A549 (cell line): ENCODE results near the gene KHNYN. TPM values are rescaled to one million over a fixed set of nuclear protein-coding genes. Genes with fewer than 3 reads are reported as not detected.

ENCODE experiments used
- ATAC-seq, 2 experiments: fragments of 200-7000 bp in 1 of 2; fragments of >200 bp in 1 of 2; cut with Nextera tagmentation in 1 of 2; cut with Tn5 transposase in 1 of 2; 3 replicates each; pipeline versions ENCODE4 v1.8.0 to v1.9.1; 2018 to 2020; ENCODE audit warnings: mild to moderate bottlenecking in 1 of 2, moderate library complexity in 1 of 2
- CTCF ChIA-PET: fragments of 300-600 bp; sonication (Branson Sonifier 250); formaldehyde crosslinking; extraction: SDS; loops from one replicate; lab custom pipeline; 2021; ENCODE audit warnings: antibody characterized with exemption, inconsistent platforms; lab: Yijun Ruan, JAX
- POLR2A ChIA-PET: fragments of 350-600 bp; formaldehyde crosslinking; extraction: SDS; loops from one replicate; lab custom pipeline; 2021; ENCODE audit warnings: antibody characterized with exemption, inconsistent platforms; lab: Yijun Ruan, JAX
- DNase-seq, 2 experiments: peaks; one replicate each; pipeline versions ENCODE4 v3.0.0 to v3.0.0-alpha.2; 2011 to 2016; ENCODE audit warnings: low read depth in 1 of 2, low spot score in 1 of 2
- FAIRE-seq: peaks from 2 replicates; lab custom pipeline; 2011; peaks lifted over from hg19 to GRCh38; lab: Jason Lieb, UNC
- H3K27ac ChIP-seq, 2 experiments: fragments of >200 bp; sonication (Bioruptor Twin); formaldehyde crosslinking; 3 replicates each; pipeline ENCODE4 v1.5.1; 2016 to 2017
- H3K4me1 ChIP-seq: fragments of >200 bp; sonication (Bioruptor Twin); formaldehyde crosslinking; 3 replicates; pipeline ENCODE4 v1.6.1; 2016
- H3K4me2 ChIP-seq: fragments of >200 bp; sonication (Bioruptor Twin); formaldehyde crosslinking; 3 replicates; pipeline ENCODE4 v1.6.1; 2016
- H3K4me3 ChIP-seq: fragments of >200 bp; sonication (Bioruptor Twin); formaldehyde crosslinking; 3 replicates; pipeline ENCODE4 v1.5.1; 2016
- H3K9me3 ChIP-seq: fragments of >200 bp; sonication (Bioruptor Twin); formaldehyde crosslinking; 3 replicates; pipeline ENCODE4 v1.6.1; 2016
- BHLHE40 ChIP-seq: IDR thresholded peaks from 2 replicates; pipeline ENCODE4 v1.6.1; 2012; ENCODE audit warnings: low read depth, low read length, inconsistent platforms
- CBX8 ChIP-seq: fragments of 200-600 bp; sonication (generic); IDR thresholded peaks from 2 replicates; pipeline ENCODE4 v1.6.1; 2016
- CHD4 ChIP-seq: fragments of 200-600 bp; sonication (generic); IDR thresholded peaks from 2 replicates; pipeline ENCODE4 v1.6.1; 2016; ENCODE audit warnings: antibody characterized with exemption, mild to moderate bottlenecking, borderline replicate concordance
- ESRRA ChIP-seq: fragments of 150-350 bp; IDR thresholded peaks from 2 replicates; pipeline ENCODE4 v1.6.1; 2014; ENCODE audit warnings: mild to moderate bottlenecking, low read length, borderline replicate concordance
- FOSB ChIP-seq: fragments of 250-450 bp; sonication (Bioruptor Pico); IDR thresholded peaks from 2 replicates; pipeline ENCODE4 v1.5.0; 2020; ENCODE audit warnings: mild to moderate bottlenecking, moderate library complexity
- FOSL2 ChIP-seq, 2 experiments: fragments of 450-650 bp in 1 of 2; fragments of >200 bp in 1 of 2; sonication (Bioruptor Twin) in 1 of 2; formaldehyde crosslinking; IDR thresholded peaks; 2 replicates each; pipeline versions ENCODE4 v1.5.0 to v1.6.1; 2016 to 2020; ENCODE audit warnings: mild to moderate bottlenecking in 1 of 2, moderate library complexity in 1 of 2
- FOXS1 ChIP-seq: fragments of 250-450 bp; sonication (Bioruptor Pico); IDR thresholded peaks from 2 replicates; pipeline ENCODE4 v1.5.0; 2020; ENCODE audit warnings: mild to moderate bottlenecking, moderate library complexity
- HMGXB4 ChIP-seq: fragments of 250-450 bp; sonication (Bioruptor Pico); IDR thresholded peaks from 2 replicates; pipeline ENCODE4 v1.5.0; 2021; ENCODE audit warnings: mild to moderate bottlenecking, moderate library complexity, borderline replicate concordance
- HOXB13 ChIP-seq: fragments of 250-450 bp; sonication (Bioruptor Pico); IDR thresholded peaks from 2 replicates; pipeline ENCODE4 v1.5.0; 2020; ENCODE audit warnings: low read depth, mild to moderate bottlenecking, moderate library complexity
- JUN ChIP-seq, 2 experiments: fragments of >200 bp; sonication (Bioruptor Twin); formaldehyde crosslinking; IDR thresholded peaks; 2 replicates in 1 of 2; 3 replicates in 1 of 2; pipeline ENCODE4 v1.6.1; 2016 to 2017
- KDM1A ChIP-seq: fragments of 200-600 bp; sonication (generic); IDR thresholded peaks from 2 replicates; pipeline ENCODE4 v1.6.1; 2016; ENCODE audit warnings: low read depth, mild to moderate bottlenecking
- MAFK ChIP-seq: fragments of 450-650 bp; IDR thresholded peaks from 2 replicates; pipeline ENCODE4 v1.6.1; 2014; ENCODE audit not compliant: partially characterized antibody
- NR3C1 ChIP-seq: fragments of >200 bp; sonication (Bioruptor Twin); formaldehyde crosslinking; IDR thresholded peaks from 3 replicates; pipeline ENCODE4 v1.6.1; 2017
- PBX3 ChIP-seq: IDR thresholded peaks from 2 replicates; pipeline ENCODE4 v1.6.1; 2012
- PHF8 ChIP-seq: fragments of 200-600 bp; sonication (generic); IDR thresholded peaks from 2 replicates; pipeline ENCODE4 v1.6.1; 2016; ENCODE audit warnings: low read depth, mild to moderate bottlenecking, antibody characterized with exemption, moderate library complexity, borderline replicate concordance
- POLR2A ChIP-seq: IDR thresholded peaks from 2 replicates; pipeline ENCODE4 v1.6.1; 2012; ENCODE audit warnings: mild to moderate bottlenecking, low read length
- RAD21 ChIP-seq, 2 experiments: fragments of >200 bp in 1 of 2; sonication (Bioruptor Twin) in 1 of 2; formaldehyde crosslinking in 1 of 2; IDR thresholded peaks in 1 of 2; conservative IDR thresholded peaks in 1 of 2; 2 replicates in 1 of 2; 3 replicates in 1 of 2; pipeline ENCODE4 v1.6.1; 2012 to 2018; ENCODE audit warnings: inconsistent platforms in 1 of 2
- RARB ChIP-seq: fragments of 250-450 bp; sonication (Bioruptor Pico); IDR thresholded peaks from 2 replicates; pipeline ENCODE4 v1.8.0; 2021; ENCODE audit warnings: mild to moderate bottlenecking, moderate library complexity
- RCOR1 ChIP-seq: fragments of 150-350 bp; IDR thresholded peaks from 2 replicates; pipeline ENCODE4 v1.6.1; 2014; ENCODE audit warnings: antibody characterized with exemption, low read length, low read depth
- RNF2 ChIP-seq: fragments of 200-600 bp; sonication (generic); IDR thresholded peaks from 2 replicates; pipeline ENCODE4 v1.6.1; 2016; ENCODE audit warnings: low read depth, mild to moderate bottlenecking, antibody characterized with exemption, moderate library complexity, borderline replicate concordance
- TP53 ChIP-seq: fragments of 250-450 bp; sonication (Bioruptor Pico); IDR thresholded peaks from 2 replicates; pipeline ENCODE4 v1.5.0; 2021; ENCODE audit warnings: mild to moderate bottlenecking, moderate library complexity
- ZFP36 ChIP-seq: fragments of 450-650 bp; IDR thresholded peaks from 2 replicates; pipeline ENCODE4 v1.6.1; 2014; ENCODE audit warnings: borderline replicate concordance; ENCODE audit not compliant: partially characterized antibody
- ZNF302 ChIP-seq: fragments of 250-450 bp; sonication (Bioruptor Pico); IDR thresholded peaks from 2 replicates; pipeline ENCODE4 v1.9.0; 2021; ENCODE audit warnings: inconsistent platforms, mild to moderate bottlenecking, moderate library complexity
- WGBS: methylation state at CpG from one replicate; pipeline ENCODE4 v1.1.6; 2017; ENCODE audit errors: missing lambda C conversion rate; 5-methylcytosine and 5-hydroxymethylcytosine counted together
- polyA minus RNA-seq: library from RNA; depleted of rRNA, polyadenylated mRNA; stranded (reverse); fragments of >200 nt; gene quantifications from 2 replicates; pipeline ENCODE4 v1.2.3, GENCODE V29; 2011; rRNA and poly(A)+ RNA removed
- polyA plus RNA-seq, 4 experiments: library from polyadenylated mRNA; depleted of rRNA in 3 of 4; stranded (reverse); fragments of >200 nt; fragmentation: RNase III in 1 of 4; extraction: RNeasy Plus Mini Kit Qiagen cat#74134 plus additional on column Dnase treatment in 1 of 4; gene quantifications; 2 replicates in 3 of 4; 3 replicates in 1 of 4; pipeline ENCODE4 v1.2.3, GENCODE V29; 2011 to 2017
- TF ChIP-seq, protein P1 (sequence below): fragments of >200 bp; sonication (Bioruptor Twin); formaldehyde crosslinking; IDR thresholded peaks from 3 replicates; pipeline ENCODE4 v1.6.1; 2016
- TF ChIP-seq, protein P2 (sequence below): IDR thresholded peaks from 2 replicates; pipeline ENCODE4 v1.6.1; 2012; ENCODE audit warnings: low read depth, borderline replicate concordance
- TF ChIP-seq, protein P3 (sequence below): fragments of >200 bp; sonication (Bioruptor Twin); formaldehyde crosslinking; IDR thresholded peaks from 2 replicates; pipeline ENCODE4 v1.6.1; 2016
- TF ChIP-seq, protein P4 (sequence below): IDR thresholded peaks from 2 replicates; pipeline ENCODE4 v1.6.1; 2012
- TF ChIP-seq, protein P5 (sequence below): fragments of 200-600 bp; sonication (generic); IDR thresholded peaks from 2 replicates; pipeline ENCODE4 v1.6.1; 2016; ENCODE audit warnings: antibody characterized with exemption, mild to moderate bottlenecking, moderate library complexity

KHNYN gene
- polyA plus RNA-seq (2011; rRNA removed) (19.0 and 25.0 TPM in 2 replicates), polyA plus RNA-seq (2017; fragmentation: RNase III; extraction: RNeasy Plus Mini Kit Qiagen cat#74134 plus additional on column Dnase treatment) (23.5 to 26.4 TPM (median 25.2 TPM) in 3 replicates), polyA minus RNA-seq (33.6 and 37.6 TPM in 2 replicates)
- polyA plus RNA-seq (2012; cell fraction: cytosol; rRNA removed), result 9.0 and 12.7 TPM in 2 replicates
- polyA plus RNA-seq (2012; cell fraction: nucleus; rRNA removed), result 23.7 and 26.2 TPM in 2 replicates

- DNase-seq, result peak; percentile 93 to 96
- CTCF ChIA-PET, result interaction anchor here (1.3 to 18.0 kb wide), 4 partner anchors 16 to 110 kb away, joined by 4 to 1142 read pairs (median 143); partner anchors contain the start of genes ADCY4, CIDEB, DHRS1 and LTB4R
- H3K4me1 ChIP-seq, result peaks cover 25% of the 10 kb centered on the region
- WGBS, result 16% methylated on average over 18 of the region's 57 CpGs
- POLR2A ChIA-PET, result interaction anchor here (0.6 to 3.6 kb wide), 31 partner anchors 9 to 1202 kb away, joined by 3 to 66 read pairs (median 5); partner anchors contain the start of genes CIDEB, DHRS1, MDP1 and NOP9
- peak within 1 kb of the TSS; percentile 86 for H3K4me3 ChIP-seq
- ATAC-seq, result peak; percentile 81
- H3K27ac ChIP-seq, result peak within 1 kb of the TSS; percentile 97 to 99
- peak within 1 kb of the TSS; percentile 88 for H3K4me2 ChIP-seq
- FAIRE-seq, result no peak
- H3K9me3 ChIP-seq, result no peaks in the 10 kb centered on the region
- TF ChIP-seq KDM1A, result no peak
- no peak for TF ChIP-seq CHD4
- no peak for TF ChIP-seq RARB (CRISPR knock-in tag)
- TF ChIP-seq ESRRA, result no peak
- TF ChIP-seq, protein P1, sequence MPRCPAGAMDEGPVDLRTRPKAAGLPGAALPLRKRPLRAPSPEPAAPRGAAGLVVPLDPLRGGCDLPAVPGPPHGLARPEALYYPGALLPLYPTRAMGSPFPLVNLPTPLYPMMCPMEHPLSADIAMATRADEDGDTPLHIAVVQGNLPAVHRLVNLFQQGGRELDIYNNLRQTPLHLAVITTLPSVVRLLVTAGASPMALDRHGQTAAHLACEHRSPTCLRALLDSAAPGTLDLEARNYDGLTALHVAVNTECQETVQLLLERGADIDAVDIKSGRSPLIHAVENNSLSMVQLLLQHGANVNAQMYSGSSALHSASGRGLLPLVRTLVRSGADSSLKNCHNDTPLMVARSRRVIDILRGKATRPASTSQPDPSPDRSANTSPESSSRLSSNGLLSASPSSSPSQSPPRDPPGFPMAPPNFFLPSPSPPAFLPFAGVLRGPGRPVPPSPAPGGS, result peak; percentile 90
- no peak for TF ChIP-seq RCOR1
- TF ChIP-seq ZFP36, result no peak
- no peak for TF ChIP-seq RNF2
- TF ChIP-seq HMGXB4 (CRISPR knock-in tag), result no peak
- no peak; the same call in 1 of the 2 replicates for TF ChIP-seq PBX3
- TF ChIP-seq MAFK, result no peak
- peak; percentile 72 for TF ChIP-seq POLR2A
- no peak for TF ChIP-seq FOSL2 (IDR thresholded peaks at IDR 0.05)
- peak; percentile 52 for TF ChIP-seq FOSL2 (CRISPR knock-in tag; IDR thresholded peaks at IDR 0.05)
- TF ChIP-seq, protein P2, sequence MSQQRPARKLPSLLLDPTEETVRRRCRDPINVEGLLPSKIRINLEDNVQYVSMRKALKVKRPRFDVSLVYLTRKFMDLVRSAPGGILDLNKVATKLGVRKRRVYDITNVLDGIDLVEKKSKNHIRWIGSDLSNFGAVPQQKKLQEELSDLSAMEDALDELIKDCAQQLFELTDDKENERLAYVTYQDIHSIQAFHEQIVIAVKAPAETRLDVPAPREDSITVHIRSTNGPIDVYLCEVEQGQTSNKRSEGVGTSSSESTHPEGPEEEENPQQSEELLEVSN, result peak; percentile 67
- TF ChIP-seq CBX8, result no peak
- no peak for TF ChIP-seq BHLHE40
- TF ChIP-seq, protein P3, sequence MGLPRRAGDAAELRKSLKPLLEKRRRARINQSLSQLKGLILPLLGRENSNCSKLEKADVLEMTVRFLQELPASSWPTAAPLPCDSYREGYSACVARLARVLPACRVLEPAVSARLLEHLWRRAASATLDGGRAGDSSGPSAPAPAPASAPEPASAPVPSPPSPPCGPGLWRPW, result no peak
- no peak for TF ChIP-seq NR3C1
- no peak for TF ChIP-seq RAD21 (conservative IDR thresholded peaks at IDR 0.05 in 1 of 2, IDR thresholded peaks at IDR 0.05 in 1 of 2)
- TF ChIP-seq TP53 (CRISPR knock-in tag), result no peak
- TF ChIP-seq, protein P4, sequence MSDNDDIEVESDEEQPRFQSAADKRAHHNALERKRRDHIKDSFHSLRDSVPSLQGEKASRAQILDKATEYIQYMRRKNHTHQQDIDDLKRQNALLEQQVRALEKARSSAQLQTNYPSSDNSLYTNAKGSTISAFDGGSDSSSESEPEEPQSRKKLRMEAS, result peak; percentile 64
- TF ChIP-seq, protein P5, sequence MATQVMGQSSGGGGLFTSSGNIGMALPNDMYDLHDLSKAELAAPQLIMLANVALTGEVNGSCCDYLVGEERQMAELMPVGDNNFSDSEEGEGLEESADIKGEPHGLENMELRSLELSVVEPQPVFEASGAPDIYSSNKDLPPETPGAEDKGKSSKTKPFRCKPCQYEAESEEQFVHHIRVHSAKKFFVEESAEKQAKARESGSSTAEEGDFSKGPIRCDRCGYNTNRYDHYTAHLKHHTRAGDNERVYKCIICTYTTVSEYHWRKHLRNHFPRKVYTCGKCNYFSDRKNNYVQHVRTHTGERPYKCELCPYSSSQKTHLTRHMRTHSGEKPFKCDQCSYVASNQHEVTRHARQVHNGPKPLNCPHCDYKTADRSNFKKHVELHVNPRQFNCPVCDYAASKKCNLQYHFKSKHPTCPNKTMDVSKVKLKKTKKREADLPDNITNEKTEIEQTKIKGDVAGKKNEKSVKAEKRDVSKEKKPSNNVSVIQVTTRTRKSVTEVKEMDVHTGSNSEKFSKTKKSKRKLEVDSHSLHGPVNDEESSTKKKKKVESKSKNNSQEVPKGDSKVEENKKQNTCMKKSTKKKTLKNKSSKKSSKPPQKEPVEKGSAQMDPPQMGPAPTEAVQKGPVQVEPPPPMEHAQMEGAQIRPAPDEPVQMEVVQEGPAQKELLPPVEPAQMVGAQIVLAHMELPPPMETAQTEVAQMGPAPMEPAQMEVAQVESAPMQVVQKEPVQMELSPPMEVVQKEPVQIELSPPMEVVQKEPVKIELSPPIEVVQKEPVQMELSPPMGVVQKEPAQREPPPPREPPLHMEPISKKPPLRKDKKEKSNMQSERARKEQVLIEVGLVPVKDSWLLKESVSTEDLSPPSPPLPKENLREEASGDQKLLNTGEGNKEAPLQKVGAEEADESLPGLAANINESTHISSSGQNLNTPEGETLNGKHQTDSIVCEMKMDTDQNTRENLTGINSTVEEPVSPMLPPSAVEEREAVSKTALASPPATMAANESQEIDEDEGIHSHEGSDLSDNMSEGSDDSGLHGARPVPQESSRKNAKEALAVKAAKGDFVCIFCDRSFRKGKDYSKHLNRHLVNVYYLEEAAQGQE, result no peak
- peak; percentile 90 to 94; a peak in 4 of 5 replicates for TF ChIP-seq JUN (IDR thresholded peaks at IDR 0.05)
- no peak for TF ChIP-seq FOSB
- TF ChIP-seq HOXB13 (CRISPR knock-in tag), result peak; percentile 48; the same call in 1 of the 2 replicates
- no peak for TF ChIP-seq ZNF302 (CRISPR knock-in tag)
- TF ChIP-seq PHF8, result peak; percentile 97
- no peak for TF ChIP-seq FOXS1 (CRISPR knock-in tag)
These were observed at the start of gene KHNYN, which contains the start of gene CBLN3 for GRCh38 chr14:24429395-24430142. KHNYN (plus strand) TSS chr14:24429954; CDS start chr14:24430731, 777 bp downstream. CBLN3 (minus strand) TSS chr14:24429668; CDS start chr14:24429054, 614 bp downstream.
